Neural progenitor cell (in vitro differentiated cells): Measurements from ENCODE around the gene ATP6V0C. TPM values are rescaled to one million over a fixed set of nuclear protein-coding genes. Genes with fewer than 3 reads are reported as not detected.
"Not testable (repeated sequence)": the region's sequence is repeated elsewhere in the genome, so short reads cannot be mapped to it uniquely, and the experiment has no call there.

Experiments used
- DNase-seq: peaks from one replicate; pipeline ENCODE4 v3.0.0-alpha.2; 2016; ENCODE audit warnings: low spot score
- H2AFZ ChIP-seq: fragments of 200-600 bp; sonication (generic); replicated peaks from 2 replicates; pipeline ENCODE4 v1.6.1; 2016; ENCODE audit warnings: antibody characterized with exemption
- H3F3A ChIP-seq: fragments of 200-600 bp; sonication (generic); 2 replicates; pipeline ENCODE4 v1.6.1; 2016; ENCODE audit warnings: antibody characterized with exemption, low read depth
- H3K27ac ChIP-seq: fragments of 200-600 bp; sonication (generic); 2 replicates; pipeline ENCODE4 v1.5.1; 2016; ENCODE audit warnings: mild to moderate bottlenecking
- H3K27me3 ChIP-seq: fragments of 200-600 bp; sonication (generic); 2 replicates; pipeline ENCODE4 v1.6.1; 2016; ENCODE audit warnings: mild to moderate bottlenecking, moderate library complexity
- H3K36me3 ChIP-seq: fragments of 200-600 bp; sonication (generic); 2 replicates; pipeline ENCODE4 v1.5.1; 2016
- H3K4me1 ChIP-seq: fragments of 200-600 bp; sonication (generic); 2 replicates; pipeline ENCODE4 v1.6.1; 2016; ENCODE audit warnings: mixed run types
- H3K4me2 ChIP-seq: fragments of 200-600 bp; sonication (generic); 2 replicates; pipeline ENCODE4 v1.6.1; 2016
- H3K4me3 ChIP-seq: fragments of 200-600 bp; sonication (generic); 2 replicates; pipeline ENCODE4 v1.5.1; 2016
- H3K79me2 ChIP-seq: fragments of 200-600 bp; sonication (generic); 2 replicates; pipeline ENCODE4 v1.6.1; 2016; ENCODE audit warnings: low read depth
- H3K9ac ChIP-seq: fragments of 200-600 bp; sonication (generic); 2 replicates; pipeline ENCODE4 v1.6.1; 2016
- H3K9me3 ChIP-seq: fragments of 200-600 bp; sonication (generic); 2 replicates; pipeline ENCODE4 v1.5.1; 2016; ENCODE audit warnings: low read depth
- H4K20me1 ChIP-seq: fragments of 200-600 bp; sonication (generic); 2 replicates; pipeline ENCODE4 v1.6.1; 2016; ENCODE audit warnings: low read depth
- H3K27ac Mint-ChIP-seq: 3 replicates; pipeline ENCODE4 v1.8.0; 2021; ENCODE audit warnings: mixed read lengths
- H3K27me3 Mint-ChIP-seq: 2 replicates; pipeline ENCODE4 v1.8.0; 2022; ENCODE audit warnings: low read depth, mild to moderate bottlenecking, inconsistent platforms, moderate library complexity, mixed read lengths; ENCODE audit not compliant: insufficient read depth
- H3K36me3 Mint-ChIP-seq: 3 replicates; pipeline ENCODE4 v1.8.0; 2021; ENCODE audit warnings: mixed read lengths
- H3K4me1 Mint-ChIP-seq: 3 replicates; pipeline ENCODE4 v1.8.0; 2021; ENCODE audit warnings: mixed read lengths
- H3K4me3 Mint-ChIP-seq: 3 replicates; pipeline ENCODE4 v1.8.0; 2021; ENCODE audit warnings: mild to moderate bottlenecking, moderate library complexity, mixed read lengths
- H3K9me3 Mint-ChIP-seq: 3 replicates; pipeline ENCODE4 v1.8.0; 2020; ENCODE audit warnings: mixed read lengths
- total RNA-seq: library from RNA; depleted of rRNA; stranded (reverse); fragments of >200 nt; gene quantifications from 2 replicates; pipeline ENCODE4 v1.2.3, GENCODE V29; 2015; ENCODE audit warnings: low replicate concordance
- TF ChIP-seq, protein P1 (sequence below): fragments of 200-600 bp; sonication (generic); IDR thresholded peaks from 2 replicates; pipeline ENCODE4 v1.5.1; 2017; ENCODE audit warnings: antibody characterized with exemption, mild to moderate bottlenecking

Gene ATP6V0C
- total RNA-seq, 1 donor from 2014 or later, result 11.6 TPM

DNA sequence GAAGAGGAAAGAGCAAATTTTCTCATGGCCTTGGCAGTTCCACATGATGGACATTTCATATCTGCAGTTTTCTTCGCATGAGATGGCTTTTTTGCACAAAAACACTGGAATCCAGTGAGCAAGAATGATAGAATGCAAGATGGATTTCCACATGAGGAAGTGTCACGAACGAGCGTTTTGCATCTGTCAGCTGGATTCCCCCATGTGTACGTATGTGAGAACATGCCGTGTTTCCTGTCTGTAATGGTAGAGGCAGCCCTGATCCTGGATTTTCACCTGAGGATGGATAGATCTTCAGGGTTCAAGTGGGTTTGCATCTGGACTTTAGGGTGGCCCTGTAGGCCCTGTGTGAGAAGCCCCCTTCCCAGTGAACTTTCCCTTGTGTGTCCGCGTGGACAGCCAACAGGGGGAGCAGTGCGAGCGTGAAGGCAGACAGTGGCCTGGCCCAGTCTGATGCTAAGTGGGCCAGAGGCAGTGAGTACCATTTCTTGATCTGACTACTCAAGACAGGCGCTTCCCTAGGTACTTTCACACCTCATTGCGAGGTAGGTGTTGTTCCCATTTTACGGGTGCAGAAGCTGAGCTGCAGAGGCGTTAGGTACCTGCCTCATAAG is 26.2 kb downstream of the ATP6V0C start:
- not testable (repeated sequence) for H3K27me3 ChIP-seq, H2AFZ ChIP-seq, H3K27ac ChIP-seq, H3K36me3 ChIP-seq, H3K27ac Mint-ChIP-seq, H3K9me3 Mint-ChIP-seq, H3K9ac ChIP-seq, H3K9me3 ChIP-seq, H3F3A ChIP-seq, H3K4me1 ChIP-seq, H3K27me3 Mint-ChIP-seq, H3K4me3 ChIP-seq, H3K4me2 ChIP-seq, H3K36me3 Mint-ChIP-seq
- TF ChIP-seq, protein P1, sequence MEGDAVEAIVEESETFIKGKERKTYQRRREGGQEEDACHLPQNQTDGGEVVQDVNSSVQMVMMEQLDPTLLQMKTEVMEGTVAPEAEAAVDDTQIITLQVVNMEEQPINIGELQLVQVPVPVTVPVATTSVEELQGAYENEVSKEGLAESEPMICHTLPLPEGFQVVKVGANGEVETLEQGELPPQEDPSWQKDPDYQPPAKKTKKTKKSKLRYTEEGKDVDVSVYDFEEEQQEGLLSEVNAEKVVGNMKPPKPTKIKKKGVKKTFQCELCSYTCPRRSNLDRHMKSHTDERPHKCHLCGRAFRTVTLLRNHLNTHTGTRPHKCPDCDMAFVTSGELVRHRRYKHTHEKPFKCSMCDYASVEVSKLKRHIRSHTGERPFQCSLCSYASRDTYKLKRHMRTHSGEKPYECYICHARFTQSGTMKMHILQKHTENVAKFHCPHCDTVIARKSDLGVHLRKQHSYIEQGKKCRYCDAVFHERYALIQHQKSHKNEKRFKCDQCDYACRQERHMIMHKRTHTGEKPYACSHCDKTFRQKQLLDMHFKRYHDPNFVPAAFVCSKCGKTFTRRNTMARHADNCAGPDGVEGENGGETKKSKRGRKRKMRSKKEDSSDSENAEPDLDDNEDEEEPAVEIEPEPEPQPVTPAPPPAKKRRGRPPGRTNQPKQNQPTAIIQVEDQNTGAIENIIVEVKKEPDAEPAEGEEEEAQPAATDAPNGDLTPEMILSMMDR, result peak; percentile 54
- Histone ChIP-seq H3K79me2 (peaks cover 42% of the 10 kb centered on the region), H4K20me1 (peaks cover 16% of the 10 kb centered on the region)
- DNase-seq, result peak; percentile 45
- Mint-ChIP-seq H3K4me3 (peak overlapping the region; percentile 85), H3K4me1 (peaks cover 22% of the 10 kb centered on the region)

DNA sequence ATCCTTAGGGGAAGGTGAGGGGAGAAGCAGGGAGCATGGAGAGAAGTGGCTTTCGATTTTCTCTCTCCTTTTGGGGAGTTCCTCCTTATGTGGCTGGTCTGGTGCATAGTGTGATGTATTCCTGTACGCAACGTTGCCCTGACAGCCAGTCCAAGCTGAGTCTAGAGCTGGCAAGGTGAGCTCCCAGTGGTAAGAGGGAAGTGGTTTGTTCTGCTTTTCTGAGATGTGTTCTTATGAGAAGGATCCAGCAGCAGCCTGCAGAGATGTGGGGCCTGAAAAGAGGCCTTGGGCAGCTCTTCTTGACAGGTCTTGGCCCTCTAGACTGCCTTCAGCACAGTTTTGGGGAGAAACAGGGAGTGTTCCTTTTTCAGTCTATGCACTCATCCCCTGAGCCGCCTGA is 27.2 kb downstream of the ATP6V0C start:
- H3K4me2 ChIP-seq, H3K9ac ChIP-seq, H3K27me3 ChIP-seq, H3K9me3 ChIP-seq, H3K27me3 Mint-ChIP-seq, H3F3A ChIP-seq, H3K36me3 ChIP-seq, H3K4me3 Mint-ChIP-seq, H3K9me3 Mint-ChIP-seq, H3K27ac ChIP-seq, H3K4me1 ChIP-seq, DNase-seq, H3K36me3 Mint-ChIP-seq, H3K27ac Mint-ChIP-seq, H2AFZ ChIP-seq, H3K4me3 ChIP-seq: not testable (repeated sequence)
- H4K20me1 ChIP-seq, result peaks cover 19% of the 10 kb centered on the region
- peaks cover 20% of the 10 kb centered on the region for H3K4me1 Mint-ChIP-seq
- peaks cover 52% of the 10 kb centered on the region for H3K79me2 ChIP-seq

DNA sequence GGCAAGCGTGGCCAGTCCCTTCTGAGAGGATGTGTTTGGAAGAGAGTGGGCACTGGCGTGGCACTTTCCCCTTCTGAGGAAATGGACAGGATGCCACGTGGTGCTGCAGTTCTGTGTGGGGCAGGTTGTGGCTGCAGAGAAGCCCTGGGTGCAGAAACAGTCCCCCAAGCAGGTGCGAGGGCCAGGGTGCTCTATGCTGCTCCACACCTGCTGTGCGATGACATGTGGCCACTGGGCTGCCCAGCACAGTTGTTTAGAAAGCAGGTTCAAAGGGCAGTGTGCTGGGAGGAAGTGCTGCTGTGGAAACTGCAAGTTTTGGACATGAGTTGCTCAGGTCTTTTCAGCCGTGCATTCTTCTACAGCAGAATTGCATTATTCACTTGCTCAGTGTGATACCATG is 27.7 kb downstream of the ATP6V0C start:
- not testable (repeated sequence) for H3K36me3 ChIP-seq, H3K9me3 Mint-ChIP-seq, H3F3A ChIP-seq, H3K9me3 ChIP-seq, H3K9ac ChIP-seq, H2AFZ ChIP-seq, H3K36me3 Mint-ChIP-seq, H3K4me3 ChIP-seq, DNase-seq, H3K4me1 ChIP-seq, H3K4me2 ChIP-seq, H3K4me3 Mint-ChIP-seq, H3K27me3 Mint-ChIP-seq, H3K27me3 ChIP-seq, H3K27ac ChIP-seq
- Histone ChIP-seq H4K20me1 (peaks cover 23% of the 10 kb centered on the region), H3K79me2 (peaks cover 57% of the 10 kb centered on the region)
- Mint-ChIP-seq H3K27ac (peak overlapping the region; percentile 42), H3K4me1 (peaks cover 19% of the 10 kb centered on the region)

DNA sequence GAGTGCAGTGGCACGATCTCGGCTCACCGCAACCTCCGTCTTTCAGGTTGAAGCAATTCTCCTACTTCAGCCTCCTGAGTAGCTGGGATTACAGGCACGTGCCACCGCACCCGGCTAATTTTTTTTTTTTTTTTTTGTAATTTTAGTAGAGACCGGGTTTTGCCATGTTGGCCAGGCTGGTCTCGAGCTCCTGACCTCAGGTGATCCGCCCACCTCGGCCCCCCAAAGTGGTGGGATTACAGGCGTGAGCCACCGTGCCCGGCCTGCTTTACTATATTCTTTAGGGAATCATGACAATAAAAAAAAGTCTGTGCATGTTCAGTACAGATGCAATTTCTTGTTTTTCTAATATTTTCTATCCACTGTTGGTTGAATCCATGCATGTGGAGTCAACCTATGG is 30.0 kb downstream of the ATP6V0C start:
- peaks cover 20% of the 10 kb centered on the region for H4K20me1 ChIP-seq
- H3K4me3 Mint-ChIP-seq, result not testable (repeated sequence)

DNA sequence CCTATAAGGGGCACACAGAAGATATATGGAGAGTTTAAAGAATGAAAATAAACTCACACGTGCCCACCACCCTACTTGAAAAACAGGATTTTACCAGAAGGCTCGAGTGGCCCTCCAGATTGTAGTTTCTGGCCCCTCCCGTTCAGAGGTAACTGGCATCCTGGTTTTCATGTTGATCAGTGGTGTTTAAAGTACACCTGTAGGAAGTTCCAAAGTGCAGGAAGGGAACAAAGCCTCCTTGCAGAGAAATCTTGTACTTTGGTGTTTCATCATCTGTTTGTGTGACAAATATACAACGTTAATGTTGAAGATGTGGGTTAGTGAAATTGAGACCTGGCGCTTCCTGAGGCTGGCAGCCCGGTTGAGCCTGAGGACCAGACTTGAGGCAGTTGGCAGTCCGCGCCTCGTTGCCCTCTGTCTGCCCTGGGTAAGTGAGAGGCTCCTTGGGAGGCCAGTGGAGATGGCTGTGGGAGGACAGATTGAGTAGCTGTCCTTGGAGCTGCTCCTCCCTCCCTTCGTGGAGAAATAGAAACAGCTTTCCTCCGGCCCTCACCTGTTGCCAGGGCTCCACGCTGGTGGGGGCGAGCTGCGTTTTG is 36.6 kb downstream of the ATP6V0C start:
- peaks cover 17% of the 10 kb centered on the region for H3K79me2 ChIP-seq
- not testable (repeated sequence) for H2AFZ ChIP-seq, H3K4me1 ChIP-seq, H3K4me2 ChIP-seq, DNase-seq, H3K4me1 Mint-ChIP-seq, H3K4me3 ChIP-seq, H3K27ac Mint-ChIP-seq, H3K27me3 ChIP-seq, H3K36me3 ChIP-seq, H3K4me3 Mint-ChIP-seq, H3K36me3 Mint-ChIP-seq, H4K20me1 ChIP-seq, H3K9me3 ChIP-seq, H3K9me3 Mint-ChIP-seq, H3K9ac ChIP-seq, H3F3A ChIP-seq, H3K27ac ChIP-seq, H3K27me3 Mint-ChIP-seq

More for the DNA sequence above, 30.0 kb downstream of the ATP6V0C start:
- H3K4me2 ChIP-seq, H3K4me1 Mint-ChIP-seq, H3K4me3 ChIP-seq, H3K9me3 Mint-ChIP-seq, H3K36me3 Mint-ChIP-seq, H3K27ac ChIP-seq, H3K27ac Mint-ChIP-seq, H3K9ac ChIP-seq, H2AFZ ChIP-seq, H3F3A ChIP-seq, H3K27me3 ChIP-seq, DNase-seq, H3K4me1 ChIP-seq, H3K9me3 ChIP-seq, H3K36me3 ChIP-seq, H3K27me3 Mint-ChIP-seq: not testable (repeated sequence)
- H3K79me2 ChIP-seq, result peaks cover 55% of the 10 kb centered on the region
